NCI-H146 (cell line): Measurements from ENCODE around the gene TRO.

ENCODE experiments used
- DNase-seq: peaks from one replicate; lab custom pipeline; 2025; lab: John Stamatoyannopoulos, UW

The TRO gene

DNA sequence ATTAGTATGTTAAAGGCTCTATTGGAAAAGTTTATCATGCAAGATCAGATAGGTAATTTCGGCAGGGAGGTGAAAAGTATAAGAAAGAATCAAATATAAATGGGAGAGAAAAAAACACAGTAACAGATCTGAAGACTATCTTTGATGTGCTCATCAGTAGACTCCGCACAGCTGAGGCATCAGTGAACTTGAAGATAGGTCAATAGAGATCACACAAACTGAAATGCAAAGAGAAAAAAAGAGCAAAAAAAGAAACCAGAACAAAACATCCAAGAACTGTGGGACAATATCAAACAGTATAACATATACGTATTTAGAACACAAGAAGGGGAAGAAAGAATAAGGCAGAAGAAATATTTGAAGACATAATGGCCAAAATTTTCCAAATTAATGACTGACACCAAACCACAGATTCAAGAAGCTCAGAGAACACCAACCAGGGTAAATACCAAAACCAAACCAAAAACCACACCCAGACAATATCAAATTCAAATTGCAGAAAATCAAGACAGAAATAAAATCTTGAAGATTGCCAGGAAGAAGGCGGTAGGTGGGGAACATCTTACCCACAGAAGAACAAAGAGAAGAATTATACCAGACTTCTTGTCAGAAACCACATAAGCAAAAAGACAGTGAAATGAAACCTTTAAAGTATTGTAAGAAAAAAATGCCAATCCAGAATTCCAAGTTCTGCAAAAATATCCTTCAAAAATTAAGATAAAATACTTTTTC lies 44.3 kb downstream of the TRO start:
- no peak for DNase-seq

DNA sequence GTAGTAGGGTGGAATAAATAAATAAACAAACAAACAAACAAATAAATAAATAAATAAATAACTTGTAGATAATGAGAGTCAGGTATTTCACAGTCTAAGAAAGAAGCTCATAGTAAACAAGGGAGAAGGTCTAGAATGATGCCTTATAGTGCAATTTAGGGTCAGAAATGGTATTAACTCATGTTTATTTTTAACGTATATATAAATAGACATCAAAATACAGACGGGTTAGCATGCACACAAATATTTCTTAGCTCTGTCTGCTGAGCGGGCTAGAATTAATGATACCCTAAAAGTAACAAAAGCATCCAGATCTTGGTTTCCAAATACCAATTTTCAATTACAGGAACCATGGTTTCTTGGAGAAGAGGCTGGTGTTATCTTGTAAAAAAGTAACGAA lies 56.8 kb downstream of the TRO start:
- no peak for DNase-seq

DNA sequence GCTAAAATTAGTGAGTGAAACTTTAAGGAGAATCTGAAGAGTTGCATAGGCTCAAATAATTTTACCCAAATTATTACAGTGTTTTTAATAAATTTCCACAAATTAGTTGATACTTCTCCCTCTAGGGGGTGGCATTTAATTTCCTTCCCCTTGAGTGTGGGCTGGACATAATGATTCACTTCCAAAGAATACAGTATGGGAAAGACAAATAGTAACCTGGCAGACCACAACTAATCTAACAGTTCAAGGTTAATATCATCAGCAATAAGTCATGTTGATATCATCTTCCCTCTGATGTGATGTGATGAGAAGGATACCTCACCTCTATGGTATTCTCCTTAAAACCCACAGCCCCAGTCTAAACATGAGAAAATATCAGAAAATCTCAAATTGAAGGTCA lies 57.8 kb downstream of the TRO start:
- no peak for DNase-seq

DNA sequence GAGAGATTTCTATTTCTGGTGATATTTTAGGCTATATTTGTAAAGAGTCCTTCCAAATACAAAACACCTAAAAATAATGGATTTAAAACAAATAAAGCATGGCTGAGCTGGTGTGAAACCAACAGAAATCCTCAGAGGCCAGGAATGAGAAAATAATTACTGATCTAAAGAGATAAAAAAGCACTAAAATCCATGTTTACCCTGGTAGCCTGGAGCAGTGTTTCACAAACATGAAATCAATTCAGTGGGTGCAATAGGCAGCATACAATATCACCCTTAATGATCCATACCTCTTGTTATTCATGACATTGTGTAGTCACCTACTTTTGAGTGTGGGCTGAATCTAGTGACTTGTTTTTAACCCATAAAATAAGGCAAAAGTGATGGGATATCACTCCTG lies 58.8 kb downstream of the TRO start:
- peak; percentile 5 for DNase-seq

DNA sequence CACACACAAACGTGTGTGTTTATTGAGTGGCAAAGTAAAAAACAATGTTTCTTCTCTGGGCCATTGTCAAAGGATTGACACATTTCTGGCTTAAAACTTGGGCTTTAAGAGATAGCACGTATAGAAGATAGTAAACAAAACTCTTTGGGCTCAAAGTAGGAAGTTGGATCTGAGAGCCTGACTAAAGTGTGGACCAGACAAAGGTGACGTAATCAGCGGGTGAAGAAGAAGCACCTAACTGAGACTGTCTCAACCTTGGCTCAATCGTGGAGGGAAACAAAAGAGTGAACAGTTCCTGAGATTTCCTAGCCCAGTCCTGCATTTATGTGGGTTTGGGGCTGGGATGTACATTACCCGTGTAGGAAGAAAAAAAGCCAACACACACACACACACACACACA lies 59.7 kb downstream of the TRO start:
- no peak for DNase-seq
